Astrocyte (in vitro differentiated cells and primary cell): ENCODE data around the gene GNAI3.

ENCODE experiments used
- EZH2 ChIP-seq: IDR thresholded peaks from 2 replicates; pipeline ENCODE4 v1.6.1; 2012; ENCODE audit warnings: mild to moderate bottlenecking, low read length, inconsistent platforms; ENCODE audit not compliant: insufficient read depth
- TF ChIP-seq, protein P1 (sequence below): IDR thresholded peaks from 2 replicates; pipeline ENCODE4 v1.5.1; 2011; ENCODE audit warnings: low read depth, mild to moderate bottlenecking, inconsistent platforms, low read length, moderate library complexity; ENCODE audit not compliant: insufficient read depth

DNA sequence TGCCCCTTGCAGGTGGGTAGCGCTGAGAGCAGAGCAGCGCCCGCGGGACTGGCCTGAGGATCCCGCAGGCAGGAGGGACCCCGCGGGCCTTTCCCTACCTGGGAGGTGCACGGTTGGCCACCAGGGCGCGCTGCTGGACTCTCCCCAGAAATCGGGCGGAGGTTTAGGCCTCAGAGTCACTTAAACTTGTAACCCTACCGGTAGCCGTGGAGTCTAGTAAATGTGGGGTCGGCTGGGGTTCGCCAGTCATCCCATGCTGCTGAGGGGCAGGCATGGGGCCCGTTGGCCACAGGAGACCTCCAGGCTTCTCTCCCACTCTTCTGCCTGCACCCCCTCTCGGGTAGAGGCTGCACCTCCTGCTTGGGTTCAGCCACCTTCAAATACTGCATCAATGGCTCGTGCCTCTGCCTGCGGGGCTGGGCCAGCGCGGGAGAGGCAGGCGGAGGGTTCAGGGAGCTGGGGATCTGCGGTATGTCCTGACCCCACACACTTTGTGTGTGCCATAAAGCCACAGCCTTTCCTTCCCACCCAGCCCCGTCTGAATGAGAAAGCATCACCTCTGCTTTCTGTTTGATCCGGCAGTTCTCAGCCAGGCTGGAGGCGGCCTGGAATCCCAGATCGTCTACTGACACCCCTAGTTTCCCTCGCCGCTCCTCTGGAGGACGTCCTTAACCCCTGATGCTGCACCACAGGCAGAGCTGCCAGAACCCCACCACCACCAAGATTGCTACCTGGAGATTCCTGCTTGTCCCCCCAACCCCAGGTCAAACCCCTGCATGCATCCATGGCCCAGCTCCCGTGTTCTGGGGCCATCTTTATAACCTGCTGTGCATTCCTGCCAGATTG, 95.2 kb downstream of the GNAI3 start:
- TF ChIP-seq, protein P1, sequence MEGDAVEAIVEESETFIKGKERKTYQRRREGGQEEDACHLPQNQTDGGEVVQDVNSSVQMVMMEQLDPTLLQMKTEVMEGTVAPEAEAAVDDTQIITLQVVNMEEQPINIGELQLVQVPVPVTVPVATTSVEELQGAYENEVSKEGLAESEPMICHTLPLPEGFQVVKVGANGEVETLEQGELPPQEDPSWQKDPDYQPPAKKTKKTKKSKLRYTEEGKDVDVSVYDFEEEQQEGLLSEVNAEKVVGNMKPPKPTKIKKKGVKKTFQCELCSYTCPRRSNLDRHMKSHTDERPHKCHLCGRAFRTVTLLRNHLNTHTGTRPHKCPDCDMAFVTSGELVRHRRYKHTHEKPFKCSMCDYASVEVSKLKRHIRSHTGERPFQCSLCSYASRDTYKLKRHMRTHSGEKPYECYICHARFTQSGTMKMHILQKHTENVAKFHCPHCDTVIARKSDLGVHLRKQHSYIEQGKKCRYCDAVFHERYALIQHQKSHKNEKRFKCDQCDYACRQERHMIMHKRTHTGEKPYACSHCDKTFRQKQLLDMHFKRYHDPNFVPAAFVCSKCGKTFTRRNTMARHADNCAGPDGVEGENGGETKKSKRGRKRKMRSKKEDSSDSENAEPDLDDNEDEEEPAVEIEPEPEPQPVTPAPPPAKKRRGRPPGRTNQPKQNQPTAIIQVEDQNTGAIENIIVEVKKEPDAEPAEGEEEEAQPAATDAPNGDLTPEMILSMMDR: peak; percentile 62
- no peak for TF ChIP-seq EZH2
